HG03045 (cell line): ENCODE measurements around the gene TEX9.
"Not testable (repeated sequence)": the region's sequence is repeated elsewhere in the genome, so short reads cannot be mapped to it uniquely, and the experiment has no call there.

Experiments used
- ATAC-seq: cut with Tn5 transposase; IDR thresholded peaks from one replicate; pipeline ENCODE4 v1.9.1; 2021; ENCODE audit warnings: mild to moderate bottlenecking, moderate library complexity; ENCODE audit not compliant: unreplicated experiment

Gene TEX9

GRCh38 chr15:56365075-56365711 lies at the start of gene TEX9:
Gene TEX9 (plus strand): TSS chr15:56365426. CDS start chr15:56365451, 25 bp downstream.
- peak; percentile 93 for ATAC-seq

GRCh38 chr15:56316561-56316960 lies 48.7 kb upstream of the TEX9 start:
- not testable (repeated sequence) for ATAC-seq

GRCh38 chr15:56320316-56320715 lies 44.9 kb upstream of the TEX9 start:
- ATAC-seq: no peak

GRCh38 chr15:56320861-56321260 lies 44.4 kb upstream of the TEX9 start:
- ATAC-seq: no peak

GRCh38 chr15:56322444-56322843 lies 42.8 kb upstream of the TEX9 start:
- ATAC-seq: no peak

- ATAC-seq: no peak
Measured at GRCh38 chr15:56323435-56323834, 41.8 kb upstream of the TEX9 start.

- no peak for ATAC-seq
Measured at GRCh38 chr15:56325186-56325585, 40.0 kb upstream of the TEX9 start.

- ATAC-seq: no peak
Measured at GRCh38 chr15:56327721-56328502, 37.3 kb upstream of the TEX9 start.

- no peak for ATAC-seq
Measured at GRCh38 chr15:56337084-56337725, 28.0 kb upstream of the TEX9 start.

- no peak for ATAC-seq
Measured at GRCh38 chr15:56339594-56339993, 25.6 kb upstream of the TEX9 start.

GRCh38 chr15:56341201-56341600 lies 24.0 kb upstream of the TEX9 start:
- ATAC-seq: no peak

GRCh38 chr15:56342653-56343052 lies 22.6 kb upstream of the TEX9 start:
- ATAC-seq: no peak

- ATAC-seq: no peak
Measured at GRCh38 chr15:56343879-56344278, 21.3 kb upstream of the TEX9 start.

GRCh38 chr15:56344336-56344735 lies 20.9 kb upstream of the TEX9 start:
- ATAC-seq: no peak

- ATAC-seq: no peak
Measured at GRCh38 chr15:56346414-56346813, 18.8 kb upstream of the TEX9 start.

GRCh38 chr15:56349554-56349953 lies 15.7 kb upstream of the TEX9 start:
- ATAC-seq: no peak

- no peak for ATAC-seq
Measured at GRCh38 chr15:56351353-56351752, 13.9 kb upstream of the TEX9 start.

GRCh38 chr15:56351957-56352506 lies 13.2 kb upstream of the TEX9 start:
- no peak for ATAC-seq

GRCh38 chr15:56353119-56353518 lies 12.1 kb upstream of the TEX9 start:
- no peak for ATAC-seq

GRCh38 chr15:56353740-56354139 lies 11.5 kb upstream of the TEX9 start:
- ATAC-seq: no peak

- ATAC-seq: peak; percentile 56
Measured at GRCh38 chr15:56356616-56357015, 8.6 kb upstream of the TEX9 start.

- ATAC-seq: no peak
Measured at GRCh38 chr15:56358604-56359003, 6.6 kb upstream of the TEX9 start.
